Measurements from ENCODE around the gene SLC17A3. TPM values are rescaled to one million over a fixed set of nuclear protein-coding genes. Genes with fewer than 3 reads are reported as not detected.

The SLC17A3 gene
- not detected for total RNA-seq (2021; ENCODE audit: unreplicated experiment)
- not detected in 2 replicates for polyA plus RNA-seq (2012)
- Bru-seq, nascent RNA = not detected
- BruChase-seq, experiment 1, labeled RNA remaining after a 6-hour chase = not detected
- percentile 5 among the genes with signal in this experiment for BruChase-seq, experiment 2, labeled RNA remaining after a 2-hour chase
- long read RNA-seq = 0 reads

DNA sequence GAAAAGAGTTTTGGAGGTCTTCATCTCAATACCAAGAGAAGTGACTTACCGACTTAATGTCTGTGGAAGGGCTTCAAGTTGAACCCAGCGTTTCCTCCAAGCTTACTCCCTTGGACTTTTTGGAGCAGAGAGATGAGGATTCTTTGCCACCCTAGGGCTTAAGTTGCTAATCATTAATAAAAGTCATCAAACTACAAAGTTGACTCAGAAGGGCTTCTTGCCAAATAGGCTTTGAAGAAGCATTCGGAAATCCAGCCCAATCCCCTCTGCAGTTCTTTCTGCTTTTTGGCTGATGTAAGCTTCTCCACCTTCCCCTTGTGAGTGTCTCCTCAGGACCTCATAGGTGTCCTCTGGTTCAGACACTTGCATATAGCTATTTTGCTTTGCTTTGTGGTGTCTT, at the start of gene SLC17A3:
Gene SLC17A3, minus strand, starts transcription at position 126 of the 400 bp plus-strand sequence. CDS start 5,856 bp downstream, outside the sequence.
- no peak for DNase-seq (ENCODE audit: low read depth, low spot score)
- Histone ChIP-seq H2AFZ (ENCODE audit: low read depth, low read length, poor library complexity, severe bottlenecking) (no peak within 1 kb of the TSS), H3K27ac (ENCODE audit: low read depth, low read length) (no peak within 1 kb of the TSS), H3K9me2 (ENCODE audit: insufficient read depth) (no peaks in the 10 kb centered on the region), H3K36me3 (ENCODE audit: control insufficient read depth in 1 of 2, insufficient read depth in 2 of 2, low read length in 2 of 2) (no peaks in the 10 kb centered on the region), H3K4me1 (ENCODE audit: control insufficient read depth in 1 of 2, insufficient read depth in 2 of 2, low read length in 2 of 2) (no peaks in the 10 kb centered on the region), H3K4me3 (replicated peaks in 1 of 2; ENCODE audit: low read depth in 1 of 2, low read length in 2 of 2) (no peak within 1 kb of the TSS), H3K4me2 (ENCODE audit: low read length) (no peak within 1 kb of the TSS), H4K20me1 (ENCODE audit: insufficient read depth) (no peaks in the 10 kb centered on the region), H3K9ac (ENCODE audit: low read length) (no peak within 1 kb of the TSS), H3K27me3 (ENCODE audit: insufficient read depth, low read length) (no peaks in the 10 kb centered on the region), H3K79me2 (ENCODE audit: insufficient read depth, low read length) (no peaks in the 10 kb centered on the region), H3K9me3 (ENCODE audit: control insufficient read depth in 1 of 2, insufficient read depth in 1 of 2, low read depth in 1 of 2, low read length in 2 of 2) (no peaks in the 10 kb centered on the region)
- ChIA-PET POLR2A (no interaction called here), RAD21 (ENCODE audit: low non-redundant PET in 1 of 2, low total read pairs in 2 of 2, uncharacterized antibody in 2 of 2, unreplicated experiment in 2 of 2) (no interaction called here), CTCF (no interaction called here)
- no peak for ATAC-seq
- intact Hi-C loops (cut with micrococcal nuclease) = no loop called here
- TF ChIP-seq POLR2AphosphoS5 (IDR thresholded peaks at IDR 0.05; ENCODE audit: low read depth, low read length) (no peak), CBX3 (IDR thresholded peaks at IDR 0.05; ENCODE audit: low read depth) (no peak), RAD21 (IDR thresholded peaks at IDR 0.05; ENCODE audit: low read depth) (no peak), POLR2A (IDR thresholded peaks at IDR 0.05; ENCODE audit: borderline replicate concordance, extremely low read depth, insufficient read depth, insufficient read length) (no peak), ELF1 (IDR thresholded peaks at IDR 0.05; ENCODE audit: borderline replicate concordance, low read depth) (no peak), ZBTB33 (IDR thresholded peaks at IDR 0.05; ENCODE audit: extremely low read depth, insufficient replicate concordance, low read length) (no peak), ZFX (IDR thresholded peaks at IDR 0.05) (no peak), YY1 (IDR thresholded peaks at IDR 0.05; ENCODE audit: extremely low read depth, insufficient replicate concordance, low read depth, low read length) (no peak), SP1 (IDR thresholded peaks at IDR 0.05; ENCODE audit: low read depth) (no peak), JUND (IDR thresholded peaks at IDR 0.05) (no peak)
- TF ChIP-seq, protein P1, sequence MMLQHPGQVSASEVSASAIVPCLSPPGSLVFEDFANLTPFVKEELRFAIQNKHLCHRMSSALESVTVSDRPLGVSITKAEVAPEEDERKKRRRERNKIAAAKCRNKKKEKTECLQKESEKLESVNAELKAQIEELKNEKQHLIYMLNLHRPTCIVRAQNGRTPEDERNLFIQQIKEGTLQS (IDR thresholded peaks at IDR 0.05) = no peak
- BruUV-seq (replicated peaks) = no TSS peak
